ENCODE data around the gene STAM. TPM values are rescaled to one million over a fixed set of nuclear protein-coding genes. Genes with fewer than 3 reads are reported as not detected.

Gene STAM
- total and polyA plus RNA-seq, 9 of the 15 experiments (the other 6 are each of a cell fraction or from before 2014, with no cell fraction given): 13.8 to 33.5 (median 26.4) TPM

DNA sequence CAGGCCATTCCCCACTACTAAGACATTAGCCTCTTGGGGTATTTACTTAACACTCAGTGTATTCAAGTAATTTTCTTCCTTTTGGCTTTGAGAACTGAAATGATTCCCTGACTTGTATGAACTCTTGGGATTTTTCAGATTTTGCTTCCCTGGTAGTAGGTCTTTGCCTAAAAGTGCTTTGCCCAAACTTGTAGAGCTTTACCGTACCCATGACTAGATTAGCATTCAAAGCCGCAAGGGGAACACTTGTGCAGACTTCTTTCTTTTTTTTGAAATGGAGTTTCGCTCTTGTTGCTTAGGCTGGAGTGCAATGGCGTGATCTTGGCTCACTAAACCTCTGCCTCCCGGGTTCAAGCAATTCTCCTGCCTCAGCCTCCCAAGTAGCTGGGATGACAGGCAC lies 6.1 kb upstream of the STAM start:
- BruUV-seq (replicated peaks): no TSS peak
- peaks cover 5% of the 10 kb centered on the region; the same call in 2 of the 3 replicates for H3K36me3 ChIP-seq (ENCODE audit: control insufficient read depth, insufficient read depth, low read length)

DNA sequence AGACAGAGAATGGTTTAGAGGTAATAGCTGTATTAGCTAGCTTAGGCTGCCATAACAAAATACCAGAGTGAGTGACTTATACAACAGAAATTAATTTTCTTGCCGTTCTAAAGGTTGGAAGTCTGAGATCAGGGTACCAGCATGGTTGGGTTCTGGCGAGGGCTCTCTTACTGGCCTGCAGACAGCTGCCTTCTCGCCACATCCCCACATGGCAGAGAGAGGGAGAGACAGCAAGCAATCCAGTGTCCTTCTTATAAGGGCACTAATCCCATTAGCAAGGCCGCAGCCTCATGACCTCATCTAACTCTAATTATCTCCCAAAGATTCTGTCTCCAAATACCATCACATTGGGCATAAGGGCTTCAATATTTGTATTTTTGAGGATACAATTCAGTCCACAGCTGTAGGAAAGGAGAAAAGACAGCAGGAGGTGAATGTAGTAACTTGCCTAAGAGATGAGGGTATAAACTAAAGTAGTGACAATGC lies 3.6 kb upstream of the STAM start:
- Histone ChIP-seq H3K9me1 (ENCODE audit: control insufficient read depth, insufficient read depth, low read length) (no peaks in the 10 kb centered on the region), H3K4me1 (replicated peaks in 1 of 2; ENCODE audit: control insufficient read depth in 2 of 2, insufficient read depth in 2 of 2, low read length in 2 of 2) (peaks cover 0 to 9% of the 10 kb centered on the region in 2 experiments; a peak in 2 of 5 replicates), H3K9me3 (replicated peaks; ENCODE audit: control insufficient read depth, insufficient read depth, low read depth, low read length) (no peaks in the 10 kb centered on the region), H2AFZ (ENCODE audit: low read depth, low read length) (no peak overlapping the region), H3K27me3 (ENCODE audit: control insufficient read depth in 2 of 2, insufficient read depth in 2 of 2, low read length in 2 of 2) (no peaks in the 10 kb centered on the region), H3K27ac (ENCODE audit: extremely low read depth, low read depth, low read length) (no peak overlapping the region), H4K20me1 (replicated peaks; ENCODE audit: control insufficient read depth, insufficient read depth, low read length) (peaks cover 4% of the 10 kb centered on the region; the same call in 1 of the 2 replicates), H3K36me3 (ENCODE audit: control insufficient read depth, insufficient read depth, low read length) (peaks cover 8% of the 10 kb centered on the region), H3K4me2 (ENCODE audit: insufficient read depth, low read length) (no peak overlapping the region), H3K79me2 (ENCODE audit: control insufficient read depth, insufficient read depth, low read length) (peaks cover 40% of the 10 kb centered on the region), H3K9ac (ENCODE audit: insufficient read depth in 1 of 2, low read depth in 2 of 2, low read length in 2 of 2) (no peak overlapping the region), H3K4me3 (no peak overlapping the region)
- DNase-seq (ENCODE audit: extremely low read depth in 1 of 4, low spot score in 3 of 4): no peak
- peak; percentile 15 for FAIRE-seq
- in situ Hi-C loops (cut with MboI) (no loop called here), intact Hi-C loops (cut with micrococcal nuclease) (no loop called here)
- 82% methylated on average over 4 of the region's 4 CpGs for WGBS (ENCODE audit: insufficient coverage, low coverage, missing lambda C conversion rate)
- POLR2A ChIA-PET: no interaction called here
- ATAC-seq: no peak
- CTCF ChIA-PET (ENCODE audit: low intra/inter-chr PET ratio): no interaction called here
- BruUV-seq (replicated peaks): no TSS peak
- TF ChIP-seq ARID2 (IDR thresholded peaks at IDR 0.05): no peak
- TF ChIP-seq HCFC1 (IDR thresholded peaks at IDR 0.05; ENCODE audit: low read depth, low read length): no peak
- TF ChIP-seq, protein P1, sequence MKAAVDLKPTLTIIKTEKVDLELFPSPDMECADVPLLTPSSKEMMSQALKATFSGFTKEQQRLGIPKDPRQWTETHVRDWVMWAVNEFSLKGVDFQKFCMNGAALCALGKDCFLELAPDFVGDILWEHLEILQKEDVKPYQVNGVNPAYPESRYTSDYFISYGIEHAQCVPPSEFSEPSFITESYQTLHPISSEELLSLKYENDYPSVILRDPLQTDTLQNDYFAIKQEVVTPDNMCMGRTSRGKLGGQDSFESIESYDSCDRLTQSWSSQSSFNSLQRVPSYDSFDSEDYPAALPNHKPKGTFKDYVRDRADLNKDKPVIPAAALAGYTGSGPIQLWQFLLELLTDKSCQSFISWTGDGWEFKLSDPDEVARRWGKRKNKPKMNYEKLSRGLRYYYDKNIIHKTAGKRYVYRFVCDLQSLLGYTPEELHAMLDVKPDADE (conservative IDR thresholded peaks at IDR 0.05; ENCODE audit: control insufficient read depth, low read depth, low read length): no peak
- TF ChIP-seq, protein P2, sequence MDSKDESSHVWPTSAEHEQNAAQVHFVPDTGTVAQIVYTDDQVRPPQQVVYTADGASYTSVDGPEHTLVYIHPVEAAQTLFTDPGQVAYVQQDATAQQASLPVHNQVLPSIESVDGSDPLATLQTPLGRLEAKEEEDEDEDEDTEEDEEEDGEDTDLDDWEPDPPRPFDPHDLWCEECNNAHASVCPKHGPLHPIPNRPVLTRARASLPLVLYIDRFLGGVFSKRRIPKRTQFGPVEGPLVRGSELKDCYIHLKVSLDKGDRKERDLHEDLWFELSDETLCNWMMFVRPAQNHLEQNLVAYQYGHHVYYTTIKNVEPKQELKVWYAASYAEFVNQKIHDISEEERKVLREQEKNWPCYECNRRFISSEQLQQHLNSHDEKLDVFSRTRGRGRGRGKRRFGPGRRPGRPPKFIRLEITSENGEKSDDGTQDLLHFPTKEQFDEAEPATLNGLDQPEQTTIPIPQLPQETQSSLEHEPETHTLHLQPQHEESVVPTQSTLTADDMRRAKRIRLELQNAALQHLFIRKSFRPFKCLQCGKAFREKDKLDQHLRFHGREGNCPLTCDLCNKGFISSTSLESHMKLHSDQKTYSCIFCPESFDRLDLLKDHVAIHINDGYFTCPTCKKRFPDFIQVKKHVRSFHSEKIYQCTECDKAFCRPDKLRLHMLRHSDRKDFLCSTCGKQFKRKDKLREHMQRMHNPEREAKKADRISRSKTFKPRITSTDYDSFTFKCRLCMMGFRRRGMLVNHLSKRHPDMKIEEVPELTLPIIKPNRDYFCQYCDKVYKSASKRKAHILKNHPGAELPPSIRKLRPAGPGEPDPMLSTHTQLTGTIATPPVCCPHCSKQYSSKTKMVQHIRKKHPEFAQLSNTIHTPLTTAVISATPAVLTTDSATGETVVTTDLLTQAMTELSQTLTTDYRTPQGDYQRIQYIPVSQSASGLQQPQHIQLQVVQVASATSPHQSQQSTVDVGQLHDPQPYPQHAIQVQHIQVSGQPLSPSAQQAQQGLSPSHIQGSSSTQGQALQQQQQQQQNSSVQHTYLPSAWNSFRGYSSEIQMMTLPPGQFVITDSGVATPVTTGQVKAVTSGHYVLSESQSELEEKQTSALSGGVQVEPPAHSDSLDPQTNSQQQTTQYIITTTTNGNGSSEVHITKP (IDR thresholded peaks at IDR 0.05; ENCODE audit: partially characterized antibody): no peak

More for the DNA sequence above, 6.1 kb upstream of the STAM start:
- ChIA-PET CTCF (ENCODE audit: low intra/inter-chr PET ratio) (no interaction called here), POLR2A (no interaction called here)
- no peak for ATAC-seq
- H3K4me2 ChIP-seq (ENCODE audit: insufficient read depth, low read length): no peak overlapping the region
- DNase-seq (ENCODE audit: extremely low read depth in 1 of 4, low spot score in 3 of 4): no peak
- H4K20me1 ChIP-seq (replicated peaks; ENCODE audit: control insufficient read depth, insufficient read depth, low read length): no peaks in the 10 kb centered on the region
- no peaks in the 10 kb centered on the region for H3K27me3 ChIP-seq (ENCODE audit: control insufficient read depth in 2 of 2, insufficient read depth in 2 of 2, low read length in 2 of 2)
- no peaks in the 10 kb centered on the region for H3K9me3 ChIP-seq (replicated peaks; ENCODE audit: control insufficient read depth, insufficient read depth, low read depth, low read length)
- TF ChIP-seq ZNF263 (CRISPR knock-in tag; IDR thresholded peaks at IDR 0.05; ENCODE audit: borderline replicate concordance) (no peak), RUNX1 (IDR thresholded peaks at IDR 0.05; ENCODE audit: low read depth) (no peak), COPS2 (conservative IDR thresholded peaks at IDR 0.05) (no peak), SLC30A9 (CRISPR knock-in tag; IDR thresholded peaks at IDR 0.05) (no peak), ATF7 (IDR thresholded peaks at IDR 0.05) (no peak), MCM7 (IDR thresholded peaks at IDR 0.05) (no peak), NFE2 (IDR thresholded peaks at IDR 0.05; ENCODE audit: low read depth) (no peak), ESRRA (IDR thresholded peaks at IDR 0.05; ENCODE audit: borderline replicate concordance, low read depth) (no peak)
- TF ChIP-seq, protein P3, sequence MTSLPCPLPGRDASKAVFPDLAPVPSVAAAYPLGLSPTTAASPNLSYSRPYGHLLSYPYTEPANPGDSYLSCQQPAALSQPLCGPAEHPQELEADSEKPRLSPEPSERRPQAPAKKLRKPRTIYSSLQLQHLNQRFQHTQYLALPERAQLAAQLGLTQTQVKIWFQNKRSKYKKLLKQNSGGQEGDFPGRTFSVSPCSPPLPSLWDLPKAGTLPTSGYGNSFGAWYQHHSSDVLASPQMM (CRISPR knock-in tag; IDR thresholded peaks at IDR 0.05): no peak
- no peak overlapping the region for H3K27ac ChIP-seq (ENCODE audit: extremely low read depth, low read depth, low read length)
- H3K9ac ChIP-seq (ENCODE audit: insufficient read depth in 1 of 2, low read depth in 2 of 2, low read length in 2 of 2): no peak overlapping the region
- in situ Hi-C loops (cut with MboI): no loop called here
- H3K79me2 ChIP-seq (ENCODE audit: control insufficient read depth, insufficient read depth, low read length): peaks cover 15% of the 10 kb centered on the region
- 90% methylated on average over 5 of the region's 5 CpGs for WGBS (ENCODE audit: insufficient coverage, low coverage, missing lambda C conversion rate)
- no peaks in the 10 kb centered on the region for H3K9me1 ChIP-seq (ENCODE audit: control insufficient read depth, insufficient read depth, low read length)
- no peak for FAIRE-seq
- H3K4me1 ChIP-seq (replicated peaks in 1 of 2; ENCODE audit: control insufficient read depth in 2 of 2, insufficient read depth in 2 of 2, low read length in 2 of 2): peaks cover 0 to 6% of the 10 kb centered on the region in 2 experiments; a peak in 2 of 5 replicates
- intact Hi-C loops (cut with micrococcal nuclease): no loop called here
- no peak overlapping the region for H3K4me3 ChIP-seq
- no peak overlapping the region for H2AFZ ChIP-seq (ENCODE audit: low read depth, low read length)
